ENCODE measurements around the gene SH2D6.
"Not testable (repeated sequence)": the region's sequence is repeated elsewhere in the genome, so short reads cannot be mapped to it uniquely, and the experiment has no call there.

The SH2D6 gene

DNA sequence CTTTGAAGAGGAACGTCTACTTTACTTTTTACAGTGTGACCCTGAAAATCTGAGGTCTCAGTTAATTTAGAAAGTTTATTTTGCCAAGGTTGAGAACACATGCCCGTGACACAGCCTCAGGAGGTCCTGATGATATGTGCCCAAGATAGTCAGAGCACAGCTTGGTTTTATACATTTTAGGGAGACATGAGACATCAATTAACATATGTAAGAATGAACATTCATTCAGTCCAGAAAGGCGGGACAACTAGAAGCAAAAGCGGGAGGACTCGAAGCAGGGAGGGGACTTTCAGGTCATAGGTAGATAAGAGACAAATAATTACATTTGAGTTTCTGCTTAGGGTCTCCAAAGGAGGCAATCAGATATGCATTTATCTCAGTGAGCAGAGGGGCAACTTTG, 40.3 kb upstream of the SH2D6 start:
- Histone ChIP-seq H3K27ac (replicated peaks) (no peak overlapping the region), H3K4me3 (replicated peaks; ENCODE audit: insufficient read depth, low read length) (no peak overlapping the region), H3K27me3 (ENCODE audit: insufficient read depth, poor library complexity, severe bottlenecking) (no peaks in the 10 kb centered on the region)
- DNase-seq (ENCODE audit: low read depth in 1 of 2, low spot score in 1 of 2): no peak
- TF ChIP-seq, protein P1, sequence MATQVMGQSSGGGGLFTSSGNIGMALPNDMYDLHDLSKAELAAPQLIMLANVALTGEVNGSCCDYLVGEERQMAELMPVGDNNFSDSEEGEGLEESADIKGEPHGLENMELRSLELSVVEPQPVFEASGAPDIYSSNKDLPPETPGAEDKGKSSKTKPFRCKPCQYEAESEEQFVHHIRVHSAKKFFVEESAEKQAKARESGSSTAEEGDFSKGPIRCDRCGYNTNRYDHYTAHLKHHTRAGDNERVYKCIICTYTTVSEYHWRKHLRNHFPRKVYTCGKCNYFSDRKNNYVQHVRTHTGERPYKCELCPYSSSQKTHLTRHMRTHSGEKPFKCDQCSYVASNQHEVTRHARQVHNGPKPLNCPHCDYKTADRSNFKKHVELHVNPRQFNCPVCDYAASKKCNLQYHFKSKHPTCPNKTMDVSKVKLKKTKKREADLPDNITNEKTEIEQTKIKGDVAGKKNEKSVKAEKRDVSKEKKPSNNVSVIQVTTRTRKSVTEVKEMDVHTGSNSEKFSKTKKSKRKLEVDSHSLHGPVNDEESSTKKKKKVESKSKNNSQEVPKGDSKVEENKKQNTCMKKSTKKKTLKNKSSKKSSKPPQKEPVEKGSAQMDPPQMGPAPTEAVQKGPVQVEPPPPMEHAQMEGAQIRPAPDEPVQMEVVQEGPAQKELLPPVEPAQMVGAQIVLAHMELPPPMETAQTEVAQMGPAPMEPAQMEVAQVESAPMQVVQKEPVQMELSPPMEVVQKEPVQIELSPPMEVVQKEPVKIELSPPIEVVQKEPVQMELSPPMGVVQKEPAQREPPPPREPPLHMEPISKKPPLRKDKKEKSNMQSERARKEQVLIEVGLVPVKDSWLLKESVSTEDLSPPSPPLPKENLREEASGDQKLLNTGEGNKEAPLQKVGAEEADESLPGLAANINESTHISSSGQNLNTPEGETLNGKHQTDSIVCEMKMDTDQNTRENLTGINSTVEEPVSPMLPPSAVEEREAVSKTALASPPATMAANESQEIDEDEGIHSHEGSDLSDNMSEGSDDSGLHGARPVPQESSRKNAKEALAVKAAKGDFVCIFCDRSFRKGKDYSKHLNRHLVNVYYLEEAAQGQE (IDR thresholded peaks at IDR 0.05; ENCODE audit: insufficient replicate concordance, low read depth): no peak
- TF ChIP-seq, protein P2, sequence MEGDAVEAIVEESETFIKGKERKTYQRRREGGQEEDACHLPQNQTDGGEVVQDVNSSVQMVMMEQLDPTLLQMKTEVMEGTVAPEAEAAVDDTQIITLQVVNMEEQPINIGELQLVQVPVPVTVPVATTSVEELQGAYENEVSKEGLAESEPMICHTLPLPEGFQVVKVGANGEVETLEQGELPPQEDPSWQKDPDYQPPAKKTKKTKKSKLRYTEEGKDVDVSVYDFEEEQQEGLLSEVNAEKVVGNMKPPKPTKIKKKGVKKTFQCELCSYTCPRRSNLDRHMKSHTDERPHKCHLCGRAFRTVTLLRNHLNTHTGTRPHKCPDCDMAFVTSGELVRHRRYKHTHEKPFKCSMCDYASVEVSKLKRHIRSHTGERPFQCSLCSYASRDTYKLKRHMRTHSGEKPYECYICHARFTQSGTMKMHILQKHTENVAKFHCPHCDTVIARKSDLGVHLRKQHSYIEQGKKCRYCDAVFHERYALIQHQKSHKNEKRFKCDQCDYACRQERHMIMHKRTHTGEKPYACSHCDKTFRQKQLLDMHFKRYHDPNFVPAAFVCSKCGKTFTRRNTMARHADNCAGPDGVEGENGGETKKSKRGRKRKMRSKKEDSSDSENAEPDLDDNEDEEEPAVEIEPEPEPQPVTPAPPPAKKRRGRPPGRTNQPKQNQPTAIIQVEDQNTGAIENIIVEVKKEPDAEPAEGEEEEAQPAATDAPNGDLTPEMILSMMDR (IDR thresholded peaks at IDR 0.05; ENCODE audit: insufficient read depth, low read length): no peak
- no peak for TF ChIP-seq GABPA (IDR thresholded peaks at IDR 0.05; ENCODE audit: low read depth)
- TF ChIP-seq SPI1 (IDR thresholded peaks at IDR 0.05; ENCODE audit: borderline replicate concordance, low read depth): no peak
- no peak for TF ChIP-seq POLR2AphosphoS5 (IDR thresholded peaks at IDR 0.05; ENCODE audit: low read depth)

DNA sequence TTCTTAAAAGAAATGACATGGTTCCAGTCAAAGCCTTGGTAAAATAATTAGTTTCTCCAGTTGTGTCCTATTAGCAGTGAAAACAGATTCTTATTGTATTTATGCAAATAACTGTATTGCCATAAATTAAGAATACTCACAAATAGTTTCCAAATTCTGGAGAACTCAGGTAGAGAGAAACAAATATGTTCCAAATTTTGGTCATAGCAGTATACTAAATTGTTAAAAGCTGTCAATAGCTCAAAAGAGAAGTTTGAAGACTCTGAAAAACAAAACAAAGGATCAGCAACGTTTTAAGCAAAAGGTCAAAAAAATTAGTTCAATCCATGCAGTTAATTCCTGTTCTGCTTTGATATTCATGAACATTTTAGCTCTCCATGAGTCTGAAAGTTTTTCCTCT, 38.5 kb upstream of the SH2D6 start:
- no peaks in the 10 kb centered on the region for H3K27me3 ChIP-seq (ENCODE audit: insufficient read depth, poor library complexity, severe bottlenecking)
- no peak overlapping the region for H3K27ac ChIP-seq (replicated peaks)
- TF ChIP-seq, protein P1 (IDR thresholded peaks at IDR 0.05; ENCODE audit: insufficient replicate concordance, low read depth): no peak
- no peak for TF ChIP-seq POLR2AphosphoS5 (IDR thresholded peaks at IDR 0.05; ENCODE audit: low read depth)
- TF ChIP-seq, protein P2 (IDR thresholded peaks at IDR 0.05; ENCODE audit: insufficient read depth, low read length): no peak
- no peak for TF ChIP-seq SPI1 (IDR thresholded peaks at IDR 0.05; ENCODE audit: borderline replicate concordance, low read depth)
- no peak for TF ChIP-seq GABPA (IDR thresholded peaks at IDR 0.05; ENCODE audit: low read depth)
- no peak for DNase-seq (ENCODE audit: low read depth in 1 of 2, low spot score in 1 of 2)
- no peak overlapping the region for H3K4me3 ChIP-seq (replicated peaks; ENCODE audit: insufficient read depth, low read length)

DNA sequence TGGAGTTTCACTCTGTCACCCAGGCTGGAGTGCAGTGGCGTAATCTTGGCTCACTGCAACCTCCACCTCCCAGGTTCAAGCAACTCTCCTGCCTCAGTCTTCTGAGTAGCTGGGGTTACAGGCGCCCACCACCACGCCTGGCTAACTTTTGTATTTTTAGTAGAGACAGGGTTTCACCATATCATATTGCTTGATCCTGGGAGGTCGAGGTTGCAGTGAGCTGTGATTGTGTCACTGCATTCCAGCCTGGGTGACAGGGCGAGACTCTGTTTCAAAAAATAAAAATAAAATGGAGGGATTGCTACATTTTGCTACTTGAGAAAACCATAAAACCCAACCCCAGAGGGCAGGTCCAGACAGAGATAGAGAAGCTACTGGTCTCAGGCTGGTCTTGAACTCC, 35.4 kb upstream of the SH2D6 start:
- not testable (repeated sequence) for H3K4me3 ChIP-seq (replicated peaks; ENCODE audit: insufficient read depth, low read length); DNase-seq (ENCODE audit: low read depth in 1 of 2, low spot score in 1 of 2); H3K27ac ChIP-seq (replicated peaks); H3K27me3 ChIP-seq (ENCODE audit: insufficient read depth, poor library complexity, severe bottlenecking)

DNA sequence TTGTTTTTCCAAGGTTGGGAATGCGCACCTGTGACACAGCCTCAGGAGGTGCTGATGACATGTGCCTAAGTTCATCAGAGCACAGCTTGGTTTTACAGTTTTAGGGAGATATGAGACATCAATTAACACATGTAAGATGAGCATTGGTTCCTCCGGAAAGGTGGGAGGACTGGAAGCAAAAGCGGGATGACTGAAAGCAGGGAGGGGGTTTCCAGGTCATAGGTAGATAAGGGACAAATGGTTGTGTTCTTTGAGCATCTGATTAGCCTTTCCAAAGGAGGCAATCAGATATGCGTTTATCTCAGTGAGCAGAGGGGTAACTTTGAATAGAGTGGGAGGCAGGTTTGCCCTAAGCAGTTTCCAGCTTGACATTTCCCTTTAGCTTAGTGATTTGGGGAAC, 34.7 kb upstream of the SH2D6 start:
- H3K27ac ChIP-seq (replicated peaks): no peak overlapping the region
- TF ChIP-seq POLR2AphosphoS5 (IDR thresholded peaks at IDR 0.05; ENCODE audit: low read depth) (no peak), SPI1 (IDR thresholded peaks at IDR 0.05; ENCODE audit: borderline replicate concordance, low read depth) (no peak), GABPA (IDR thresholded peaks at IDR 0.05; ENCODE audit: low read depth) (no peak)
- TF ChIP-seq, protein P2 (IDR thresholded peaks at IDR 0.05; ENCODE audit: insufficient read depth, low read length): no peak
- TF ChIP-seq, protein P1 (IDR thresholded peaks at IDR 0.05; ENCODE audit: insufficient replicate concordance, low read depth): no peak
- DNase-seq (ENCODE audit: low read depth in 1 of 2, low spot score in 1 of 2): no peak
- no peaks in the 10 kb centered on the region for H3K27me3 ChIP-seq (ENCODE audit: insufficient read depth, poor library complexity, severe bottlenecking)
- no peak overlapping the region for H3K4me3 ChIP-seq (replicated peaks; ENCODE audit: insufficient read depth, low read length)
